ENCODE results near the gene TUFM.
"Not testable (repeated sequence)": the region's sequence is repeated elsewhere in the genome, so short reads cannot be mapped to it uniquely, and the experiment has no call there.

- TF ChIP-seq CTCF (conservative IDR thresholded peaks at IDR 0.05 in 1 of 2, IDR thresholded peaks at IDR 0.05 in 1 of 2; ENCODE audit: extremely low read depth in 1 of 2, insufficient read depth in 1 of 2, low read depth in 1 of 2, low read length in 2 of 2); EZH2 (IDR thresholded peaks at IDR 0.05; ENCODE audit: borderline replicate concordance, low read length): not testable (repeated sequence)
Observed at GRCh38 chr16:28867646-28868045, 21.5 kb upstream of the TUFM start.
